ENCODE measurements around the gene AMPD1. TPM values are rescaled to one million over a fixed set of nuclear protein-coding genes. Genes with fewer than 3 reads are reported as not detected.

AMPD1 gene
- polyA plus RNA-seq, 12 donors = 28.6 to 217 (median 114) TPM; not detected in 1

DNA sequence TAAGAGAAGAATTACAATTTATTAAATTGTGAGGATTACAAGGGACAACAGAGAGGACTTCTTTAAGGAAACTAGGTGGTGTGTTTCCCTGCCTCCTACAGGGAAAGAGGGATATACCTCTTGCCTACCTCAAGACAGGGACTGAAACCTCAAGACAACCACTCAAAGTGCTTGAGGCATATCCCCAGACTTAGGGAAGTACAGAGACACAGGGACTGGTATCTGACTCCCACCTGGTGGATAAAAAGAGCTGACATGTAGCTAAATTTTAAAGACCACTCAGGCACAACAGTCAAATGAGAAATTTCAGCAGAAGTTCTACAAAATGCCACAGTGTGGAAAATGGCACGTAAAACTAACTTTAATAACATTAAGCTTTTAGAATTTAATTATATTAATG lies 46.8 kb downstream of the AMPD1 start:
- no peak for DNase-seq

DNA sequence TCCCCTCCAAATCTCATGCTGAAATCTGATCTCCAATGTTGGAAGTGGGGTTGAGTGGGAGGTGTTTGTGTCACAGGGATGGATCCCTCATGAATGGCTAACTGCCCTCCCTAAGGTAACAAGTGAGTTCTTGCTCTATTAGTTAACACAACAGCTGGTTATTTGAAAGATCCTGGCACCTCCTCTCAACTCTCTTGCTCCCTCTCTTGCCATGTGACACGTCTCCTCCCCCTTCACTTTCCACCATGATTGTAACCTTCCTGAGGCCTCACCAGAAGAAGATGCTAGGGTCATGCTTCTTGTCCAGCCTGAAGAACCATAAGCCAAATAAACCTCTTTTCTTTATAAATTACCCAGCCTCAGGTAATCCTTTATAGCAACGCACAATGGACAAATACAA lies 54.0 kb downstream of the AMPD1 start:
- no peak for DNase-seq

DNA sequence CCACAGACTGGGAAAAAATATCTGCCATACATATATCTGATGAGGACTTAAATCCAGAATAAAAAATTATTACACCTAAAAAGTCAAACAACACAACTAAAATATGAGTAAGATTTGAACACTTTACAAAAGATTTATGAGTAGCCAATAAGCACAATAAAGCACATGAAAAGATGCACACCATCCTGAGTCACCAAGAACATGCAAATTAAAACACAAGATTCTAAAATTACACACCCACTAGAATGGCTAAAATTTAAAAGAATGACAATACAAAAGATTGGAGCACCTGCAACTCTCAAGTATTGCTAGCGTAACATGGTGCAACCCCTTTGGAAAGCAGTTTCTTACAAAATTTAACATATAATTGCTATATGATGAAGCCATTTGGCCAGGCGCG lies 56.4 kb downstream of the AMPD1 start:
- no peak for DNase-seq

DNA sequence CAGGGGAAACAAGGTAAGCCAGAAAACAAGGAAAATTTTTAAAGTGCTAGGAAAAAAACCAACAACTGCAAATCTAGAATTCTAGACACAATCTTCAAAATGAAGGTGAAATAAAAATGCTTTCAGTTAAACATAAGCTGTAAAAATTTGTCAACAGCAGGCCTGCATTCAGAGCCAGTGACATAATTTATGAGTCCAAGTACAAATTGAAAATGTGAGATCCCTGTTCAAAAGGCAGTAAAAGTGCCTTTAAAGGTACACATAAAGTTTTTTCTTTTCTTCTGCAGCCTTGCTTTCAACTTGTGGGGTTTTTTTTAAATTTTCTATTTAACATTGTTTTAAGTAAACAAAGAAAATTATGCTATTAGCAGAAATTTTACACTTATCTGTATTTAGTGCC lies 62.9 kb downstream of the AMPD1 start:
- DNase-seq = no peak

DNA sequence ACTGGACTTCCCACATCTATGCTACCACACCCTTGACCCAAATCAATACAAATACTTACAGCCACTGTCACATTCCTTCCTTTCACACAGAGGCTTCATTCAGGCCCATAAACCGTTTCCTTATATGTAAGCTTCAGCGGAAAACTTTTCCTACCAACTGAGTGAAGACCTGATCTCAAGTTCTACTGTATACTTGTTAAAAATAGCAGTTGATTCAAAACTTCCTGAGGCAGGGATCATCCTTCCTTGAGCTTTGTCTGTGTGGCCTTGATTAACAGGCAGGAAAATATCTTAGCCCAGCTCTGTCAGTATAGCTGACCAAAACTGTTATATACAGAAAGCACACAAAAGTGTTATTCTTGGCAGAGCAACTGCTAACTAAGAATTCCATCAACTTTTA lies 68.2 kb downstream of the AMPD1 start:
- DNase-seq = no peak

DNA sequence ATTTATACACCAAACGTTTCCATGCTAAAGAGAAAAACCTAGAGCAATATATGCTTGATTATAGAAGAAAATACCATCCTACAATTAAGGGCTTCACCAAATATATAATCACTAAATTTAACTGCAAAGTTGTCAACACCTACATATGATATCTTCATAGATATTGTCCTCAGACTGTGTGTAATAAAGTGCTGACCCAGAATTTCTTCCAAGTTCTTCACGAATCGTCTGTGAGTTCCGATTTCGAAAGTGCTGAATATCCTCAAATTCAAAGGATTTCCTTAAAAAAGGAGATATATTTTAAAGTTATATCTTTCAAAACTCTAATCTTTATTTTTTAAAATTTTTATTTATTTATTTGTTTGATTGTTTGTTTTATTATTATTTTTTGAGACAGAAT lies 72.0 kb downstream of the AMPD1 start:
- DNase-seq = no peak

Other genes starting within 250 kb of the AMPD1 start
- gene TRIM33, start 184.3 kb downstream of the AMPD1 start, polyA plus RNA-seq (ENCODE audit: insufficient read length in 12 of 12) = 10 to 100 TPM; 17.4 to 98.9 (median 24.7) TPM
- gene BCAS2, start 113.9 kb downstream of the AMPD1 start, polyA plus RNA-seq (ENCODE audit: insufficient read length in 12 of 12) = 10 to 100 TPM in 11 of 12 donors, not detected in 1; 18.4 to 41.8 (median 28.8) TPM
- gene DENND2C, start 25.5 kb downstream of the AMPD1 start, polyA plus RNA-seq (ENCODE audit: insufficient read length in 12 of 12) = 10 to 100 TPM in 5 of 12 donors, 1 to 10 TPM in 6, not detected in 1; 3.8 to 14.0 (median 8.3) TPM
- gene NRAS, start 21.2 kb upstream of the AMPD1 start, polyA plus RNA-seq (ENCODE audit: insufficient read length in 12 of 12) = 10 to 100 TPM in 11 of 12 donors, not detected in 1; 48.6 to 64.6 (median 60.4) TPM
- gene CSDE1, start 62.4 kb upstream of the AMPD1 start, polyA plus RNA-seq (ENCODE audit: insufficient read length in 12 of 12) = 100 to 1,000 TPM; 211 to 622 (median 473) TPM
- gene SIKE1, start 85.1 kb upstream of the AMPD1 start, polyA plus RNA-seq (ENCODE audit: insufficient read length in 12 of 12) = 10 to 100 TPM in 11 of 12 donors, not detected in 1; 18.9 to 39.7 (median 33.4) TPM
- gene SYCP1, start 159.3 kb upstream of the AMPD1 start, polyA plus RNA-seq (ENCODE audit: insufficient read length in 12 of 12) = under 1 TPM in 2 of 12 donors, not detected in 10; 0.14 to 0.25 TPM